Measurements from ENCODE around the gene CMSS1.
A peak's percentile ranks its signal among the peaks of the same experiment; 100 is the strongest.

The CMSS1 gene

GRCh38 chr3:99999536-99999935 is 181.9 kb downstream of the CMSS1 start:
- no peak for DNase-seq (ENCODE audit: low spot score)

GRCh38 chr3:100001083-100001482 is 183.4 kb downstream of the CMSS1 start:
- no peak for DNase-seq (ENCODE audit: low spot score)

- DNase-seq (ENCODE audit: low spot score), result no peak
Observed at GRCh38 chr3:100001526-100002270, 184.0 kb downstream of the CMSS1 start.

- peak; percentile 26 for DNase-seq (ENCODE audit: low spot score)
Observed at GRCh38 chr3:100002599-100003350, 185.1 kb downstream of the CMSS1 start.

GRCh38 chr3:100003609-100004503 is 186.2 kb downstream of the CMSS1 start:
- DNase-seq (ENCODE audit: low spot score), result no peak

GRCh38 chr3:100004931-100005330 is 187.3 kb downstream of the CMSS1 start:
- no peak for DNase-seq (ENCODE audit: low spot score)

GRCh38 chr3:100005665-100006393 is 188.2 kb downstream of the CMSS1 start:
- DNase-seq (ENCODE audit: low spot score), result no peak

- DNase-seq (ENCODE audit: low spot score), result no peak
Observed at GRCh38 chr3:100006570-100007271, 189.1 kb downstream of the CMSS1 start.

- DNase-seq (ENCODE audit: low spot score), result no peak
Observed at GRCh38 chr3:100007313-100007712, 189.7 kb downstream of the CMSS1 start.

GRCh38 chr3:100008081-100008698 is 190.5 kb downstream of the CMSS1 start:
- no peak for DNase-seq (ENCODE audit: low spot score)

- no peak for DNase-seq (ENCODE audit: low spot score)
Observed at GRCh38 chr3:100009276-100010086, 191.8 kb downstream of the CMSS1 start.

GRCh38 chr3:100010087-100010417 is 192.4 kb downstream of the CMSS1 start:
- no peak for DNase-seq (ENCODE audit: low spot score)

- DNase-seq (ENCODE audit: low spot score), result no peak
Observed at GRCh38 chr3:100018806-100019205, 201.1 kb downstream of the CMSS1 start.

GRCh38 chr3:100019719-100020118 is 202.1 kb downstream of the CMSS1 start:
- no peak for DNase-seq (ENCODE audit: low spot score)

GRCh38 chr3:100020876-100021644 is 203.4 kb downstream of the CMSS1 start:
- no peak for DNase-seq (ENCODE audit: low spot score)

- no peak for DNase-seq (ENCODE audit: low spot score)
Observed at GRCh38 chr3:100022506-100022905, 204.8 kb downstream of the CMSS1 start.

GRCh38 chr3:100023150-100023549 is 205.5 kb downstream of the CMSS1 start:
- DNase-seq (ENCODE audit: low spot score), result no peak

- no peak for DNase-seq (ENCODE audit: low spot score)
Observed at GRCh38 chr3:100023595-100023994, 205.9 kb downstream of the CMSS1 start.

All from LoVo (cell line).